BLaER1 (cell line): ENCODE results near the gene TPGS1.

Experiments
- H3K27ac ChIP-seq: shearing (Covaris generic); formaldehyde crosslinking; 2 replicates; pipeline ENCODE4 v1.8.1; 2022
- H3K27me3 ChIP-seq: shearing (Covaris generic); formaldehyde crosslinking; 2 replicates; pipeline ENCODE4 v1.8.1; 2022
- H3K36me3 ChIP-seq: shearing (Covaris generic); formaldehyde crosslinking; 2 replicates; pipeline ENCODE4 v1.8.1; 2022
- H3K4me1 ChIP-seq: shearing (Covaris generic); formaldehyde crosslinking; 2 replicates; pipeline ENCODE4 v1.8.1; 2022
- H3K4me2 ChIP-seq: shearing (Covaris generic); formaldehyde crosslinking; 2 replicates; pipeline ENCODE4 v1.8.1; 2022
- H3K4me3 ChIP-seq: shearing (Covaris generic); formaldehyde crosslinking; 2 replicates; pipeline ENCODE4 v1.8.1; 2022
- H3K9ac ChIP-seq: shearing (Covaris generic); formaldehyde crosslinking; 2 replicates; pipeline ENCODE4 v1.8.1; 2022
- H3K9me3 ChIP-seq: shearing (Covaris generic); formaldehyde crosslinking; 2 replicates; pipeline ENCODE4 v1.8.1; 2022
- H4K20me1 ChIP-seq: shearing (Covaris generic); formaldehyde crosslinking; 2 replicates; pipeline ENCODE4 v1.8.1; 2022
- Cebpa-rat ChIP-seq: shearing (Covaris generic); IDR thresholded peaks from 2 replicates; pipeline ENCODE4 v1.8.1; 2022

The TPGS1 gene

GRCh38 chr19:465056-465816 lies 42.1 kb upstream of the TPGS1 start:
- no peak overlapping the region for H3K27ac ChIP-seq
- no peak overlapping the region for H3K4me3 ChIP-seq
- H3K4me1 ChIP-seq, result peaks cover 17% of the 10 kb centered on the region
- no peak overlapping the region for H3K4me2 ChIP-seq
- H4K20me1 ChIP-seq, result no peaks in the 10 kb centered on the region
- no peak for TF ChIP-seq Cebpa-rat
- no peaks in the 10 kb centered on the region for H3K27me3 ChIP-seq
- H3K9ac ChIP-seq, result no peak overlapping the region
- H3K9me3 ChIP-seq, result peaks cover 20% of the 10 kb centered on the region
- no peaks in the 10 kb centered on the region for H3K36me3 ChIP-seq

- no peak for TF ChIP-seq Cebpa-rat
- H3K9me3 ChIP-seq, result peaks cover 13% of the 10 kb centered on the region
Measured at GRCh38 chr19:467554-467953, 39.7 kb upstream of the TPGS1 start.

GRCh38 chr19:468587-469256 lies 38.6 kb upstream of the TPGS1 start:
- Histone ChIP-seq H3K4me1 (peaks cover 17% of the 10 kb centered on the region), H3K9ac (no peak overlapping the region), H3K27me3 (no peaks in the 10 kb centered on the region), H3K27ac (no peak overlapping the region), H3K36me3 (no peaks in the 10 kb centered on the region), H3K9me3 (peaks cover 7% of the 10 kb centered on the region), H3K4me3 (no peak overlapping the region), H3K4me2 (peak overlapping the region; percentile 49), H4K20me1 (no peaks in the 10 kb centered on the region)
- no peak for TF ChIP-seq Cebpa-rat

More at GRCh38 chr19:467554-467953, 39.7 kb upstream of the TPGS1 start:
- Histone ChIP-seq H4K20me1 (no peaks in the 10 kb centered on the region), H3K4me1 (peaks cover 17% of the 10 kb centered on the region), H3K27me3 (no peaks in the 10 kb centered on the region), H3K4me3 (no peak overlapping the region), H3K9ac (no peak overlapping the region), H3K36me3 (no peaks in the 10 kb centered on the region), H3K4me2 (no peak overlapping the region), H3K27ac (no peak overlapping the region)

- no peaks in the 10 kb centered on the region for H3K9me3 ChIP-seq
- H3K27ac ChIP-seq, result no peak overlapping the region
- H3K4me1 ChIP-seq, result peaks cover 17% of the 10 kb centered on the region
- no peaks in the 10 kb centered on the region for H3K27me3 ChIP-seq
- H3K4me3 ChIP-seq, result no peak overlapping the region
- no peaks in the 10 kb centered on the region for H4K20me1 ChIP-seq
- H3K4me2 ChIP-seq, result no peak overlapping the region; the same call in 1 of the 2 replicates
- no peak overlapping the region for H3K9ac ChIP-seq
- H3K36me3 ChIP-seq, result no peaks in the 10 kb centered on the region
- TF ChIP-seq Cebpa-rat, result no peak
Measured at GRCh38 chr19:469833-470232, 37.5 kb upstream of the TPGS1 start.

GRCh38 chr19:470701-471100 lies 36.6 kb upstream of the TPGS1 start:
- Histone ChIP-seq H4K20me1 (no peaks in the 10 kb centered on the region), H3K27ac (no peak overlapping the region), H3K4me2 (no peak overlapping the region), H3K27me3 (no peaks in the 10 kb centered on the region), H3K36me3 (no peaks in the 10 kb centered on the region), H3K4me3 (no peak overlapping the region), H3K9me3 (no peaks in the 10 kb centered on the region), H3K4me1 (peaks cover 17% of the 10 kb centered on the region), H3K9ac (no peak overlapping the region)
- TF ChIP-seq Cebpa-rat, result no peak

- Histone ChIP-seq H3K9me3 (no peaks in the 10 kb centered on the region), H3K4me2 (no peak overlapping the region), H3K4me1 (peaks cover 17% of the 10 kb centered on the region), H4K20me1 (no peaks in the 10 kb centered on the region), H3K36me3 (no peaks in the 10 kb centered on the region), H3K27ac (no peak overlapping the region), H3K4me3 (no peak overlapping the region), H3K27me3 (no peaks in the 10 kb centered on the region), H3K9ac (no peak overlapping the region)
- no peak for TF ChIP-seq Cebpa-rat
Measured at GRCh38 chr19:472005-472858, 35.1 kb upstream of the TPGS1 start.

GRCh38 chr19:474126-475078 lies 32.9 kb upstream of the TPGS1 start:
- H4K20me1 ChIP-seq, result no peaks in the 10 kb centered on the region
- no peak overlapping the region for H3K4me3 ChIP-seq
- TF ChIP-seq Cebpa-rat, result no peak
- H3K27ac ChIP-seq, result no peak overlapping the region
- no peaks in the 10 kb centered on the region for H3K36me3 ChIP-seq
- H3K9me3 ChIP-seq, result no peaks in the 10 kb centered on the region
- H3K4me2 ChIP-seq, result no peak overlapping the region
- H3K9ac ChIP-seq, result no peak overlapping the region
- no peaks in the 10 kb centered on the region for H3K27me3 ChIP-seq
- H3K4me1 ChIP-seq, result peaks cover 6% of the 10 kb centered on the region

GRCh38 chr19:475360-475759 lies 31.9 kb upstream of the TPGS1 start:
- Histone ChIP-seq H3K36me3 (no peaks in the 10 kb centered on the region), H3K27ac (no peak overlapping the region), H3K4me1 (no peaks in the 10 kb centered on the region), H3K9me3 (peaks cover 5% of the 10 kb centered on the region), H4K20me1 (no peaks in the 10 kb centered on the region), H3K27me3 (no peaks in the 10 kb centered on the region), H3K4me3 (no peak overlapping the region), H3K4me2 (no peak overlapping the region), H3K9ac (no peak overlapping the region)
- TF ChIP-seq Cebpa-rat, result no peak
